Activated gamma-delta T cell treated with anti-CD3 and anti-CD28 coated beads, Interleukin-2, amount 50 U/mL, for 16 hours (primary cell): ENCODE measurements around the gene LRRC38.

Experiments used
- DNase-seq: peaks from one replicate; pipeline ENCODE4 v3.0.0-alpha.2; 2020; ENCODE audit warnings: low read depth

Gene LRRC38

DNA sequence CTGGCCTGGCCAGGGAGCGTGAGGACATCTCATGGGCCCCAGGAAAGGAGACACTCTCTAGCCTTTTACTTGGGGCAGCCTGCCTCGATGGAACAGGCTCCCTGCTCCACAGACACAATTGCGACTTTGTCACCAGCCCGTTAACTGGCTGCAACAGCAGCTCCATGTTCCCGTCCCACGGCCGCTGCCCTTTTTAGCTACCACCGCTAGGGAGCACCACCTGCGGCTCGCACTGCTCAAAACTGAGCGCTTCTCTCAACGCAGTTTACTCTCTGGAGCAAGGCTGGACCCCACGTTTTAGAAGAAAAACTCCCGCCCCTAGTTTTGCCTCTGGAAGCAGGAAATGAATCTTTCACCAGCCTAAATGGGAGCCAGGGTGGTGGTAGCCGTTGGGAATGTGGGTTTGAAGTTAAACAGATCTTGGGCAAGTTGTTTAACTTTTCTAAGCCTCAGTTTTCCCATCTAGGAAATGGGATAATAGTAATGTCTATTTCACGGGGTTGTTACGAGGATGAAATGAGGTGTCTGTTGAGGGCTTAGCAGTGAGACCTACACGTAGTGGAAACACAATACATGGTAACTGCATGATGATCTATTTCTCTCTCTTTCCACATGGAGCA is 3.5 kb upstream of the LRRC38 start:
- DNase-seq = no peak

- no peak for DNase-seq
These were observed 2.8 kb upstream of the LRRC38 start for GRCh38 chr1:13516606-13517005.

GRCh38 chr1:13514821-13515220 is 1.0 kb upstream of the LRRC38 start:
- DNase-seq = no peak

GRCh38 chr1:13513063-13513894 is 524 bp downstream of the LRRC38 start:
- no peak for DNase-seq

DNA sequence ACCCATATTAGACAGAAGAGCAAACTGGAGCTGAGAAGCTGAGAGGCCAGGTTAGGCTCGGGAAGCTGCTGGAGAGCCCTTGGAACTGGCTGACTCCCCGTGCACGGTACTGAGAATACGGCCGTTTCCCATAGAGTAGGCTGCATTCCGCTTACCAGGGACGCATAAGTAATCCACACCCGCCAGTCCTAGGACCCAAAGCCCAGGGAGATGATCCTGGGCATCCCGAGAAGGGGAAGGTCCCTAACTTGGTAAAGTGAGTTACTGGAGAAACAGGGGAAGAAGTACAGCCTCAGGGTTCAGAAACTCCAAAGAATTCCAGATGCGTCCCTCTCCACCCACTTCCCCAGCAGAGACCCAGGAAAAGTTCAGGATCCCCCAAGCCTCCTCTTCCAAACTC is 1.3 kb downstream of the LRRC38 start:
- DNase-seq = no peak

- no peak for DNase-seq
These were observed 3.3 kb downstream of the LRRC38 start for GRCh38 chr1:13510499-13510898.

DNA sequence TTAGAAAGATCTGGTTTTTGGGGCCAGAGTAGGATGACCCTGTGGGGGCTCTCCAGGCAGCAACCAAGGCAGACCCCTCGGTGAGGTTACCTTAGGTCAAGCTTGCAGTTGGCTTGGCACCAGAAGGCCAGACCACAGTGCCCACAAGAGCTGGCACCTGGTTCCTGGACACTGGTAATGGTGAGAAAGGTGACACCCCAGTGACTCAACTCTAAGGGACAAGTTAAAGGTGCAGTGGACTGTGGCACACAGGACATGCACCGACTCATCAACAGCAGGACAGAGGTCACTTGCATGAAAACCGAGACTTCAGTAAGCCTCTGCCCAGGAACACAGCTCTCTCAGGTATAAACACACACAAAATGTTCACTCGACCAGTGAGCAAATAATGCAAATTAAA is 6.7 kb downstream of the LRRC38 start:
- no peak for DNase-seq

- no peak for DNase-seq
These were observed 8.8 kb downstream of the LRRC38 start for GRCh38 chr1:13505020-13505419.

DNA sequence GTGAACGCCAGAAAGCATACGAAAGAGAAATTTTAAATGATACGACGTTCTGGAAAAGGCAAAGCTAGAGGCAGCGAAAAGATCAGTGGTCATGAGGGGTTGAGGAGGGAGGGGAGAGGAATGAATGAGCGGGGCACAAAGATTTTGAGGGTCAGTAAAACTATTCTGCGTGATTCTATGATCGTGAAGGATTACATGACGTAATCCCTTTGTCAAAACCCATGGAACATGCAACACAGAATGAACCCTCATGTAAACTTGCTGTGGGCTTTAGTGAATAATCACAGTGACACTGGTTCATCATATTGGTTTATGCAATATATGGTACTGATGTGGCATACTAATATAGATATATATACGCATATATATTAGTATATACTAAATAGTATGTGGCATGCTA is 13.0 kb downstream of the LRRC38 start:
- DNase-seq = no peak

GRCh38 chr1:13499422-13499821 is 14.4 kb downstream of the LRRC38 start:
- no peak for DNase-seq

DNA sequence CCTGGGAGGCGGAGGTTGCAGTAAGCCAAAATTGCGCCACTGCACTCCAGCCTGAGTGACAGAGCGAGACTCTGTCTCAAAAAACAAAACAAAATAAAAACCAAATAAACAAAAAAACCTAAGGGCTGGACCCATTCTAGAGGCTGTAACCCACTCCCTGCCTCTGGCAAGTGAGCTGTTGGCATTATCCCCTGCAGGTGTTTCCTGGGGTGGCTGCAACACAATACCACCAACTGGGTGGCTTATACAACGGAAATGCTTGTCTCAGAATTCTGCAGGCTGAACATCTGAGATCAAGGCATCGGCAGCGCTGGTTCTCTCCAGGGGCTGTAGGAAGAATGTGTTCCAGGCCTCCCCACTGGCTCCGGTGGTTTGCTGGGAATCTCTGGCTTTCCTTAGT is 15.2 kb downstream of the LRRC38 start:
- no peak for DNase-seq

GRCh38 chr1:13495186-13495585 is 18.6 kb downstream of the LRRC38 start:
- no peak for DNase-seq

- DNase-seq = no peak
These were observed 19.1 kb downstream of the LRRC38 start for GRCh38 chr1:13494712-13495111.

DNA sequence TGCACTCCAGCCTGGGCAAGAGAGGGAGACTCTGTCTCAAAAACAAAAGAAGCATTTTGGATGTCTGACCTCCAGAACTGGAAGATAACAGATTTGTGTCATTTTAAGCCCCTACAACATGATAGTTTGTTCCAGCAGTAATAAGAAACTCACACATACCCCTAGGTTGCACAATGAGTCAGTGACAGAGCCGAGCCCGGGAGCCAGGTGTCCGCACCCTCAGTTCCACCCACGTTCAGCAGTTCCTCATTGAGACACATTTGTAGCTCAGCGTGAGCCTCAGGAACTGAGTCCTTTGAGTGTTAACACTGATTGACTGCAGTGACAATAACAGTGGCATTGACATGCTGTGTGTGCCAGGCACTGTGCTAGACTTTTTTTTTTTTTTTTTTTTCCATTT is 19.8 kb downstream of the LRRC38 start:
- DNase-seq = no peak

- DNase-seq = no peak
These were observed 21.1 kb downstream of the LRRC38 start for GRCh38 chr1:13492711-13493110.

GRCh38 chr1:13487957-13488356 is 25.8 kb downstream of the LRRC38 start:
- no peak for DNase-seq

DNA sequence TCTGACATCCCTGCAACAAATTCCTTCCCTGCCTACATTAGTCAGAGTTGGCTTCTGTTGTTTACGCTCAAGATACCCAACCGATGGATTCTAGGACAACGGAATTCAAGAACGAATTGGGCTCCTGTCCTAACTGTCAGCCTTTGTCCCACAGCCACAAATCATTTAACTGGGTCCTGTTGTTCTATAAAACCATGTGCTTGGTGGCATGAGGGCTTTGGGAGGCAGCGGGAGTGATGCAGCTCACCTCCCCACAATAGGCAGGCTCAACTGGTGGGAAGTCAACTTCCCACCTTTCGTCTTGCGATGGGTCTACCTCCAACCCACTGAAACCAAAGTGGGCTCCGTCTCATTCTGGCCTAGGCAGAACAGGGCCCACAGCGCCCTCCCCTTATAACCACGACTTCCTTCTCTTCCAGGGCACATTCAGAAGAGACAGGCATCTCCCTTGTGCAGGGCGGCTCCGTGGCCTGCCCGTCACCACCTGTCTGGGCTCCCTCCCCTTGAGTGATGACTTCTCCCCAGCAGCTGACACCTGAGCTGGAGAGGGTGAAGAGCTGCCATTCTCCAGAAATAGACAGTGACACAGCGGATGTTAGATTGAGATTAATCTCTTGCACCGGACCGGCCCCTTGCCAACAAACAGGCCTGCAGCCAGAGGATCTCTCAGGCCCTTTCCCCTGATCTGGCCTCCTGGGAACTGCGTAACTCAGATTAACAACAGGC is 26.5 kb downstream of the LRRC38 start:
- DNase-seq = no peak

DNA sequence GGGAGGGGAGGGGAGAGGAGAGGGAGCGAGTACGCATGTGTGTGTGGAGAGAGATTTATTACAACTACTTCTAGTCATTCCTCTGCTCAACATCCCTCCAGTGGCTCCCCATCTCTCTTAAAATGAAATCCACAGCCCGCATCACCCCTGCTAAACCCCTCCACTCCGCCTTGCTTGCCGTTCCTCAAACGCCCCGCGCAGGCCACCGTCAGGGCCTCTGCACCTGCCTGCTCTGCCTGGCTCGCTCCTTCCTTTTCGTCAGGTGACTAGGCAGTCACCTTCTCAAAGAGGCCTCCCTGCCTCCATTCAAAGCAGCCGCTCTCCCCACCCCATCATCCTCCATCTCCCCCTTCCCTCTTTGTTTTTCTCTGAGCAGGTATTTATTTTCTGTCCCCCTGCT is 29.9 kb downstream of the LRRC38 start:
- DNase-seq = no peak

DNA sequence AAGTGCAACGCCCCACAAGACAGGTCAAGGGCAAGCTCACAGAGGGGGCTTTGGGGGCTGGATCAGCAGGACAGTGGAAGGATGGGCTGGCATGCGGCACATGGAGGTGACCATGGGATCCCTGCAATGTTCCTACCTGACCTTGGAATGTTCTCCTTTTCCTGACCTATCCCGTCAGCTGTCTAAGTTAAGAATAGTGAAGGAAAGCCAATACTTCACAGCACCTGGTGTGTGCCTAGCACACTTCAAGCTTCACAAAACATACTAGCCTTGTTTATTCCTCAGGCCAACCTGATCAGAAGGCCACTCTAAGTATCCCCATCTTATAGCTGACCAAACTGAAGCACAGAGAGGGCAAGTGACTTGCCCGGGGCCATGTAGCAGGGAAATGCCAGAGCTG is 31.2 kb downstream of the LRRC38 start:
- DNase-seq = no peak

GRCh38 chr1:13479171-13479856 is 34.5 kb downstream of the LRRC38 start:
- DNase-seq = no peak

DNA sequence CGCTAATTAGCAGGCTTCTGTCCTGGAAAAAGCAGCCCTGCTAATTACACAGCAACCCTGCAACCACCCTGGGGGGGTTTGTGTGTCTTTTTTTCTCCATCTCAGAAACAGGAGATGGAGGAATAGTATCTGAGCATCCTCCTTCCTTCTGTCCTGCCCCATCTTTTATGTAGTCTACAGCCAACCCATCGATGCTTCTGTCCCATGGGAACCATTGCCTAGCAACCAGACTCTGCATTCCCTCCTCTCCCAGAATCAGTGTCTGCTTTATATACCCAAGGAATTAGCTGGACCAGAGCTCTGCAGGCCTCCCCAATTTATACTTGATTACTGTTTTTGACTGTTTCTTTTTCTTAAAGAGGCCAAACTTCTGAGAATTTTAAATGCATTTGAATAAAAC is 35.1 kb downstream of the LRRC38 start:
- DNase-seq = no peak

DNA sequence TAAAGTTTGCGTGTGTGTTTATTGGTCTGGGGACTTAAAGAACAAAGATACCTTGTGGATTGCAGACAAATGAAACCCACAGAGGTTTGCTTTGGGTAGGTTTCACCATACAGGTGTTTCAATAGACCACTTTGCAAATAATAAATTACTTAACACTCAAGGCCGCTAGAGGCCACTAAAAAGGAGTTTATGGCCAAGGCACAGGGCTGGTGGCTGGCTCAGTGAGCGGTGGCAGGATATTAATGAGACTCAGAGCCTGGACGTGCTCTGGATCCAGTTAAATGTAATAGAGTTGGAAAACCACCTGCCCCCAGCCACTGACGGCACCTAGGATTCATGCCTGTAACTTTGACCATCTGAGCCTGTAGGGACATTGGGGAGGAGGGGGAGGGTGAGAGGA is 44.5 kb downstream of the LRRC38 start:
- DNase-seq = no peak

DNA sequence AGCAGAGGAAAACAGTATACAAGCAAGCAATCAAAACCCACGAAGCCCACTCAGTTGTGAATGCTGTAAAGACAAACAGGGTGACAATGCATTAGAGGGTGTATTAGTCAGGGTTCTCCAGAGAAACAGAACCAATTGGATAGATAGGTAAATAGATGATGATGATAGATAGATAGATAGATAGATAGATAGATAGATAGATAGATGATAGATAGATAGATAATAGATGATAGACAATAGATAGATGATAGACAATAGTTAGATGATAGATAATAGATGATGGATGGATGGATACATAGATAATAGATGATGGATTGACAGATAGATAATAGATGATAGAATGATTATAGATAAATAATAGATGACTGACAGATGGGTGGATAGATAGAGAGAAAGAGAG is 48.3 kb downstream of the LRRC38 start:
- no peak for DNase-seq
